ENCODE data around the gene SLC35A4. TPM values are rescaled to one million over a fixed set of nuclear protein-coding genes. Genes with fewer than 3 reads are reported as not detected.
A peak's percentile ranks its signal among the peaks of the same experiment; 100 is the strongest.

SLC35A4 gene
- total RNA-seq, 1 donor from 2014 or later: 106 TPM

- peaks cover 5% of the 10 kb centered on the region for H3K36me3 Mint-ChIP-seq (ENCODE audit: low read depth)
Measured at GRCh38 chr5:140555747-140556312, 8.8 kb upstream of the SLC35A4 start.

GRCh38 chr5:140556438-140556837 lies 8.2 kb upstream of the SLC35A4 start:
- TF ChIP-seq CTCF (conservative IDR thresholded peaks at IDR 0.05): no peak
- H3K27me3 Mint-ChIP-seq (ENCODE audit: low read depth): no peaks in the 10 kb centered on the region

More at GRCh38 chr5:140555747-140556312, 8.8 kb upstream of the SLC35A4 start:
- Mint-ChIP-seq H3K9me3 (no peaks in the 10 kb centered on the region), H3K27me3 (ENCODE audit: low read depth) (no peaks in the 10 kb centered on the region), H3K27ac (ENCODE audit: unreplicated experiment) (no peak overlapping the region), H3K4me3 (peak overlapping the region; percentile 97), H3K4me1 (peaks cover 31% of the 10 kb centered on the region)
- DNase-seq (ENCODE audit: low read depth, low spot score): no peak
- TF ChIP-seq CTCF (conservative IDR thresholded peaks at IDR 0.05): no peak

GRCh38 chr5:140557136-140557805 lies 7.4 kb upstream of the SLC35A4 start, which contains the start of gene SRA1:
Gene SRA1 (minus strand): TSS chr5:140557473. CDS start chr5:140557452, 21 bp downstream.
- Mint-ChIP-seq H3K36me3 (ENCODE audit: low read depth) (peaks cover 4% of the 10 kb centered on the region), H3K27ac (ENCODE audit: unreplicated experiment) (peak within 1 kb of the TSS; percentile 97), H3K4me1 (peaks cover 31% of the 10 kb centered on the region), H3K4me3 (peak within 1 kb of the TSS; percentile 97), H3K9me3 (no peaks in the 10 kb centered on the region), H3K27me3 (ENCODE audit: low read depth) (no peaks in the 10 kb centered on the region)
- DNase-seq (ENCODE audit: low read depth, low spot score): peak; percentile 85
- TF ChIP-seq CTCF (conservative IDR thresholded peaks at IDR 0.05): no peak

More at GRCh38 chr5:140556438-140556837, 8.2 kb upstream of the SLC35A4 start:
- H3K27ac Mint-ChIP-seq (ENCODE audit: unreplicated experiment): peak overlapping the region; percentile 10
- peaks cover 4% of the 10 kb centered on the region for H3K36me3 Mint-ChIP-seq (ENCODE audit: low read depth)
- H3K4me3 Mint-ChIP-seq: peak overlapping the region; percentile 97
- no peak for DNase-seq (ENCODE audit: low read depth, low spot score)
- peaks cover 31% of the 10 kb centered on the region for H3K4me1 Mint-ChIP-seq
- H3K9me3 Mint-ChIP-seq: no peaks in the 10 kb centered on the region

- H3K4me1 Mint-ChIP-seq: peaks cover 35% of the 10 kb centered on the region
- peak overlapping the region; percentile 97 for H3K4me3 Mint-ChIP-seq
- no peak for DNase-seq (ENCODE audit: low read depth, low spot score)
- TF ChIP-seq CTCF (conservative IDR thresholded peaks at IDR 0.05): no peak
- H3K27ac Mint-ChIP-seq (ENCODE audit: unreplicated experiment): peak overlapping the region; percentile 97
- no peaks in the 10 kb centered on the region for H3K27me3 Mint-ChIP-seq (ENCODE audit: low read depth)
- H3K9me3 Mint-ChIP-seq: no peaks in the 10 kb centered on the region
- H3K36me3 Mint-ChIP-seq (ENCODE audit: low read depth): peaks cover 3% of the 10 kb centered on the region
Measured at GRCh38 chr5:140557965-140558364, 6.7 kb upstream of the SLC35A4 start.

- H3K4me3 Mint-ChIP-seq: peak overlapping the region; percentile 97
- no peak for DNase-seq (ENCODE audit: low read depth, low spot score)
Measured at GRCh38 chr5:140558542-140558941, 6.1 kb upstream of the SLC35A4 start.

More at GRCh38 chr5:140558542-140558941, 6.1 kb upstream of the SLC35A4 start:
- no peak for TF ChIP-seq CTCF (conservative IDR thresholded peaks at IDR 0.05)
- Mint-ChIP-seq H3K4me1 (peaks cover 40% of the 10 kb centered on the region), H3K9me3 (no peaks in the 10 kb centered on the region), H3K27me3 (ENCODE audit: low read depth) (no peaks in the 10 kb centered on the region), H3K36me3 (ENCODE audit: low read depth) (peaks cover 2% of the 10 kb centered on the region), H3K27ac (ENCODE audit: unreplicated experiment) (peak overlapping the region; percentile 97)

Data from neural crest cell (in vitro differentiated cells).